Epithelial cell of proximal tubule (primary cell): ENCODE results near the gene ACSL5. TPM values are rescaled to one million over a fixed set of nuclear protein-coding genes. Genes with fewer than 3 reads are reported as not detected.

Experiments used
- DNase-seq: peaks from one replicate; pipeline ENCODE4 v3.0.0-alpha.2; 2011; ENCODE audit warnings: low read depth
- H3K4me3 ChIP-seq: 2 replicates; pipeline ENCODE4 v1.5.1; 2011; ENCODE audit warnings: low read depth, mild to moderate bottlenecking, low read length
- CTCF ChIP-seq: conservative IDR thresholded peaks from 2 replicates; pipeline ENCODE4 v1.5.1; 2012; ENCODE audit warnings: low read depth, mild to moderate bottlenecking, low read length
- total RNA-seq: library from RNA; depleted of rRNA; stranded (reverse); fragments of >200 nt; gene quantifications from 2 replicates; pipeline ENCODE4 v1.2.3, GENCODE V29; 2015

ACSL5 gene
- 3.1 and 3.3 TPM in 2 replicates for total RNA-seq

- no peak for DNase-seq
- TF ChIP-seq CTCF: no peak
- no peak within 1 kb of the TSS for H3K4me3 ChIP-seq
Measured at GRCh38 chr10:112373912-112374338, at the start of gene ACSL5. TSS of gene ACSL5 (plus strand) at chr10:112374116. CDS start at chr10:112394947, 20,831 bp downstream.

- no peak overlapping the region for H3K4me3 ChIP-seq
- no peak for DNase-seq
- TF ChIP-seq CTCF: no peak
Measured at GRCh38 chr10:112327678-112328077, 46.2 kb upstream of the ACSL5 start.

GRCh38 chr10:112330162-112330561 is 43.8 kb upstream of the ACSL5 start:
- no peak for TF ChIP-seq CTCF
- H3K4me3 ChIP-seq: no peak overlapping the region
- no peak for DNase-seq

GRCh38 chr10:112330607-112331160 is 43.2 kb upstream of the ACSL5 start:
- DNase-seq: no peak
- H3K4me3 ChIP-seq: no peak overlapping the region
- no peak for TF ChIP-seq CTCF

GRCh38 chr10:112332022-112332421 is 41.9 kb upstream of the ACSL5 start:
- no peak for DNase-seq

GRCh38 chr10:112332509-112333228 is 41.2 kb upstream of the ACSL5 start:
- no peak overlapping the region for H3K4me3 ChIP-seq
- DNase-seq: no peak
- TF ChIP-seq CTCF: no peak

More at GRCh38 chr10:112332022-112332421, 41.9 kb upstream of the ACSL5 start:
- no peak overlapping the region for H3K4me3 ChIP-seq
- TF ChIP-seq CTCF: no peak

- no peak for TF ChIP-seq CTCF
- H3K4me3 ChIP-seq: no peak overlapping the region
- DNase-seq: no peak
Measured at GRCh38 chr10:112333452-112333851, 40.5 kb upstream of the ACSL5 start.
